GM23338 (cell line): ENCODE data around the gene PRLHR. TPM values are rescaled to one million over a fixed set of nuclear protein-coding genes. Genes with fewer than 3 reads are reported as not detected.

Experiments
- ATAC-seq: fragments of 200-7000 bp; cut with Tn5 transposase; 3 replicates; pipeline ENCODE4 v1.9.1; 2020
- DNase-seq: peaks from one replicate; pipeline ENCODE4 v3.0.0-alpha.2; 2015; ENCODE audit warnings: low spot score
- H2AFZ ChIP-seq: fragments of 200-600 bp; sonication (generic); 2 replicates; pipeline ENCODE4 v1.8.0; 2016; ENCODE audit warnings: antibody characterized with exemption, mild to moderate bottlenecking, moderate library complexity
- H3F3A ChIP-seq: fragments of 200-600 bp; sonication (generic); replicated peaks from 2 replicates; pipeline ENCODE4 v1.8.0; 2017; ENCODE audit warnings: antibody characterized with exemption, mixed run types, low read depth
- H3K27ac ChIP-seq: fragments of 200-600 bp; sonication (generic); 2 replicates; pipeline ENCODE4 v1.6.1; 2016; ENCODE audit warnings: low read depth
- H3K27me3 ChIP-seq: fragments of 200-600 bp; sonication (generic); 2 replicates; pipeline ENCODE4 v1.8.0; 2016; ENCODE audit warnings: mild to moderate bottlenecking, mixed run types, moderate library complexity; ENCODE audit not compliant: insufficient read depth
- H3K36me3 ChIP-seq: fragments of 200-600 bp; sonication (generic); 2 replicates; pipeline ENCODE4 v1.8.0; 2016; ENCODE audit warnings: mild to moderate bottlenecking; ENCODE audit not compliant: insufficient read depth
- H3K4me1 ChIP-seq: fragments of 200-600 bp; sonication (generic); 2 replicates; pipeline ENCODE4 v1.8.0; 2016; ENCODE audit warnings: mild to moderate bottlenecking, moderate library complexity; ENCODE audit not compliant: insufficient read depth
- H3K4me2 ChIP-seq: fragments of 200-600 bp; sonication (generic); 2 replicates; pipeline ENCODE4 v1.7.1; 2017; ENCODE audit warnings: mixed run types
- H3K4me3 ChIP-seq: fragments of 200-600 bp; sonication (generic); 2 replicates; pipeline ENCODE4 v1.6.1; 2016; ENCODE audit warnings: mixed run types
- H3K79me2 ChIP-seq: fragments of 200-600 bp; sonication (generic); replicated peaks from 2 replicates; pipeline ENCODE4 v1.8.0; 2017; ENCODE audit warnings: mild to moderate bottlenecking; ENCODE audit not compliant: insufficient read depth
- H3K9me2 ChIP-seq: fragments of 200-600 bp; sonication (generic); 2 replicates; pipeline ENCODE4 v1.8.0; 2017; ENCODE audit not compliant: insufficient read depth
- H4K20me1 ChIP-seq: fragments of 200-600 bp; sonication (generic); replicated peaks from 2 replicates; pipeline ENCODE4 v1.8.0; 2017; ENCODE audit warnings: mild to moderate bottlenecking; ENCODE audit not compliant: insufficient read depth
- H3K27ac Mint-ChIP-seq: 2 replicates; pipeline ENCODE4 v1.8.0; 2020; ENCODE audit warnings: inconsistent platforms, mild to moderate bottlenecking, moderate library complexity, mixed read lengths
- H3K27me3 Mint-ChIP-seq: 3 replicates; pipeline ENCODE4 v1.8.0; 2022; ENCODE audit warnings: low read depth, mild to moderate bottlenecking, moderate library complexity, mixed read lengths, inconsistent platforms; ENCODE audit not compliant: insufficient read depth, poor library complexity
- H3K36me3 Mint-ChIP-seq: 3 replicates; pipeline ENCODE4 v1.8.0; 2021; ENCODE audit warnings: low read depth, mild to moderate bottlenecking, inconsistent platforms, moderate library complexity, mixed read lengths
- H3K4me1 Mint-ChIP-seq: 3 replicates; pipeline ENCODE4 v1.8.0; 2020; ENCODE audit warnings: mild to moderate bottlenecking, inconsistent platforms, mixed read lengths
- H3K4me3 Mint-ChIP-seq: 3 replicates; pipeline ENCODE4 v1.8.0; 2021; ENCODE audit warnings: moderate library complexity, mild to moderate bottlenecking, inconsistent platforms, mixed read lengths
- H3K9me3 Mint-ChIP-seq: 3 replicates; pipeline ENCODE4 v1.8.0; 2020; ENCODE audit warnings: moderate library complexity, mild to moderate bottlenecking, inconsistent platforms, mixed read lengths
- CREB1 ChIP-seq: fragments of 250-450 bp; sonication (Bioruptor Pico); IDR thresholded peaks from 2 replicates; pipeline ENCODE4 v1.5.0; 2020; ENCODE audit warnings: low read depth, mild to moderate bottlenecking, moderate library complexity
- EZH2 ChIP-seq: fragments of 200-600 bp; sonication (generic); IDR thresholded peaks from one replicate; pipeline ENCODE4 v1.8.0; 2017; ENCODE audit warnings: antibody characterized with exemption, mild to moderate bottlenecking, low read depth; ENCODE audit not compliant: unreplicated experiment
- EZH2phosphoT487 ChIP-seq: fragments of 200-600 bp; sonication (generic); IDR thresholded peaks from one replicate; pipeline ENCODE4 v1.8.1; 2018; ENCODE audit warnings: antibody characterized with exemption; ENCODE audit not compliant: unreplicated experiment
- JUNB ChIP-seq: IDR thresholded peaks from one replicate; pipeline ENCODE4 v1.6.1; 2016; ENCODE audit warnings: antibody characterized with exemption; ENCODE audit not compliant: unreplicated experiment
- NANOG ChIP-seq: IDR thresholded peaks from 2 replicates; pipeline ENCODE4 v1.6.1; 2016; ENCODE audit warnings: antibody characterized with exemption, borderline replicate concordance
- POLR2AphosphoS5 ChIP-seq: IDR thresholded peaks from 2 replicates; pipeline ENCODE4 v1.6.1; 2016; ENCODE audit warnings: antibody characterized with exemption, low read depth
- STAT1 ChIP-seq: IDR thresholded peaks from one replicate; pipeline ENCODE4 v1.6.1; 2016; ENCODE audit warnings: antibody characterized with exemption; ENCODE audit not compliant: unreplicated experiment
- ZNF114 ChIP-seq: fragments of 250-450 bp; sonication (Bioruptor Pico); IDR thresholded peaks from 2 replicates; pipeline ENCODE4 v1.5.0; 2020; ENCODE audit warnings: mild to moderate bottlenecking, moderate library complexity
- ZNF331 ChIP-seq: fragments of 250-450 bp; sonication (Bioruptor Pico); IDR thresholded peaks from 2 replicates; pipeline ENCODE4 v1.5.0; 2020; ENCODE audit warnings: low read depth, mild to moderate bottlenecking, moderate library complexity
- polyA plus RNA-seq: library from polyadenylated mRNA; unstranded; fragments of >200 nt; fragmentation: Nextera tagmentation; extraction: Ambion mirVana; gene quantifications from 2 replicates; pipeline ENCODE4 v1.2.1, GENCODE V29; 2016
- total RNA-seq: library from RNA; depleted of rRNA; stranded (reverse); fragments of >200 nt; shearing (Covaris generic); gene quantifications from 2 replicates; pipeline ENCODE4 v1.2.3, GENCODE V29; 2014
- TF ChIP-seq, protein P1 (sequence below): IDR thresholded peaks from 2 replicates; pipeline ENCODE4 v1.6.1; 2016; ENCODE audit warnings: antibody characterized with exemption
- TF ChIP-seq, protein P2 (sequence below): fragments of 250-450 bp; sonication (Bioruptor Pico); IDR thresholded peaks from 2 replicates; pipeline ENCODE4 v1.5.0; 2020; ENCODE audit warnings: mild to moderate bottlenecking, moderate library complexity
- TF ChIP-seq, protein P3 (sequence below), 2 experiments: fragments of 200-600 bp in 1 of 2; sonication (generic) in 1 of 2; conservative IDR thresholded peaks; 2 replicates each; pipeline versions ENCODE4 v1.5.1 to v1.6.1; 2016 to 2017; ENCODE audit warnings: antibody characterized with exemption in 2 of 2, low read depth in 2 of 2, mild to moderate bottlenecking in 2 of 2, moderate library complexity in 1 of 2
- TF ChIP-seq, protein P4 (sequence below): IDR thresholded peaks from one replicate; pipeline ENCODE4 v1.6.1; 2018; ENCODE audit warnings: antibody characterized with exemption; ENCODE audit not compliant: unreplicated experiment

PRLHR gene
- total and polyA plus RNA-seq, 2 experiments from 2014 or later: 0.24 TPM; not detected in 1

DNA sequence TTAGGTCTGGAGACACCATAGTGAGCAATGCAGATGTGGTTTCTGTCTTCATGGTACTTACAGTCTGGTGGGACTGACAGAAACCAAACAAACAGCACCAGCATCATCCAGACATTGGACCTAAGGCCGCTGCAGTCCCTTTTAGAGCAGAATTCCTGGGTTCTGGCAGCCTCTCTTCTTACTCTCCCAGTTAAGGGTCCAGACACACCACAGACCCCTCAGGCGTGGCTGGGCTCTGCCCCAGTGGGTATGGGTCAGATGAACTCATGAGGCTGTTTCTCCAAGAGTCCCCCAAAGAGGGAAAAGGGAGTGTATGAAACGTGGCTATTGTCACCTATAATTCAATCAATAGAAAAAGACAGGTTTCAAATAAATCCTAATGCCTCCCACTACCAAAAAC lies 31.3 kb downstream of the PRLHR start:
- H3K27me3 ChIP-seq: no peaks in the 10 kb centered on the region
- H3F3A ChIP-seq: no peaks in the 10 kb centered on the region
- Mint-ChIP-seq H3K27ac (no peak overlapping the region), H3K4me1 (peaks cover 17% of the 10 kb centered on the region), H3K9me3 (peaks cover 19% of the 10 kb centered on the region; the same call in 2 of the 3 replicates), H3K27me3 (peaks cover 18% of the 10 kb centered on the region), H3K36me3 (peaks cover 11% of the 10 kb centered on the region; the same call in 2 of the 3 replicates), H3K4me3 (no peak overlapping the region)
- ATAC-seq (no peak), DNase-seq (no peak)
- H3K27ac ChIP-seq: no peak overlapping the region
- no peak overlapping the region for H3K4me3 ChIP-seq
- H3K9me2 ChIP-seq: 0 out of 2 replicates have a peak, but pooled peaks cover 3% of the 10 kb centered on the region
- H2AFZ ChIP-seq: no peak overlapping the region
- H3K36me3 ChIP-seq: no peaks in the 10 kb centered on the region; the same call in 1 of the 2 replicates
- no peaks in the 10 kb centered on the region for H3K79me2 ChIP-seq
- peaks cover 11% of the 10 kb centered on the region for H3K4me1 ChIP-seq
- H4K20me1 ChIP-seq: no peaks in the 10 kb centered on the region
- TF ChIP-seq ZNF331 (CRISPR knock-in tag): no peak
- no peak for TF ChIP-seq POLR2AphosphoS5
- TF ChIP-seq NANOG: no peak
- TF ChIP-seq, protein P1, sequence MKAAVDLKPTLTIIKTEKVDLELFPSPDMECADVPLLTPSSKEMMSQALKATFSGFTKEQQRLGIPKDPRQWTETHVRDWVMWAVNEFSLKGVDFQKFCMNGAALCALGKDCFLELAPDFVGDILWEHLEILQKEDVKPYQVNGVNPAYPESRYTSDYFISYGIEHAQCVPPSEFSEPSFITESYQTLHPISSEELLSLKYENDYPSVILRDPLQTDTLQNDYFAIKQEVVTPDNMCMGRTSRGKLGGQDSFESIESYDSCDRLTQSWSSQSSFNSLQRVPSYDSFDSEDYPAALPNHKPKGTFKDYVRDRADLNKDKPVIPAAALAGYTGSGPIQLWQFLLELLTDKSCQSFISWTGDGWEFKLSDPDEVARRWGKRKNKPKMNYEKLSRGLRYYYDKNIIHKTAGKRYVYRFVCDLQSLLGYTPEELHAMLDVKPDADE: no peak
- TF ChIP-seq ZNF114 (CRISPR knock-in tag): no peak
- no peak for TF ChIP-seq EZH2phosphoT487
- TF ChIP-seq EZH2: no peak
- TF ChIP-seq, protein P2, sequence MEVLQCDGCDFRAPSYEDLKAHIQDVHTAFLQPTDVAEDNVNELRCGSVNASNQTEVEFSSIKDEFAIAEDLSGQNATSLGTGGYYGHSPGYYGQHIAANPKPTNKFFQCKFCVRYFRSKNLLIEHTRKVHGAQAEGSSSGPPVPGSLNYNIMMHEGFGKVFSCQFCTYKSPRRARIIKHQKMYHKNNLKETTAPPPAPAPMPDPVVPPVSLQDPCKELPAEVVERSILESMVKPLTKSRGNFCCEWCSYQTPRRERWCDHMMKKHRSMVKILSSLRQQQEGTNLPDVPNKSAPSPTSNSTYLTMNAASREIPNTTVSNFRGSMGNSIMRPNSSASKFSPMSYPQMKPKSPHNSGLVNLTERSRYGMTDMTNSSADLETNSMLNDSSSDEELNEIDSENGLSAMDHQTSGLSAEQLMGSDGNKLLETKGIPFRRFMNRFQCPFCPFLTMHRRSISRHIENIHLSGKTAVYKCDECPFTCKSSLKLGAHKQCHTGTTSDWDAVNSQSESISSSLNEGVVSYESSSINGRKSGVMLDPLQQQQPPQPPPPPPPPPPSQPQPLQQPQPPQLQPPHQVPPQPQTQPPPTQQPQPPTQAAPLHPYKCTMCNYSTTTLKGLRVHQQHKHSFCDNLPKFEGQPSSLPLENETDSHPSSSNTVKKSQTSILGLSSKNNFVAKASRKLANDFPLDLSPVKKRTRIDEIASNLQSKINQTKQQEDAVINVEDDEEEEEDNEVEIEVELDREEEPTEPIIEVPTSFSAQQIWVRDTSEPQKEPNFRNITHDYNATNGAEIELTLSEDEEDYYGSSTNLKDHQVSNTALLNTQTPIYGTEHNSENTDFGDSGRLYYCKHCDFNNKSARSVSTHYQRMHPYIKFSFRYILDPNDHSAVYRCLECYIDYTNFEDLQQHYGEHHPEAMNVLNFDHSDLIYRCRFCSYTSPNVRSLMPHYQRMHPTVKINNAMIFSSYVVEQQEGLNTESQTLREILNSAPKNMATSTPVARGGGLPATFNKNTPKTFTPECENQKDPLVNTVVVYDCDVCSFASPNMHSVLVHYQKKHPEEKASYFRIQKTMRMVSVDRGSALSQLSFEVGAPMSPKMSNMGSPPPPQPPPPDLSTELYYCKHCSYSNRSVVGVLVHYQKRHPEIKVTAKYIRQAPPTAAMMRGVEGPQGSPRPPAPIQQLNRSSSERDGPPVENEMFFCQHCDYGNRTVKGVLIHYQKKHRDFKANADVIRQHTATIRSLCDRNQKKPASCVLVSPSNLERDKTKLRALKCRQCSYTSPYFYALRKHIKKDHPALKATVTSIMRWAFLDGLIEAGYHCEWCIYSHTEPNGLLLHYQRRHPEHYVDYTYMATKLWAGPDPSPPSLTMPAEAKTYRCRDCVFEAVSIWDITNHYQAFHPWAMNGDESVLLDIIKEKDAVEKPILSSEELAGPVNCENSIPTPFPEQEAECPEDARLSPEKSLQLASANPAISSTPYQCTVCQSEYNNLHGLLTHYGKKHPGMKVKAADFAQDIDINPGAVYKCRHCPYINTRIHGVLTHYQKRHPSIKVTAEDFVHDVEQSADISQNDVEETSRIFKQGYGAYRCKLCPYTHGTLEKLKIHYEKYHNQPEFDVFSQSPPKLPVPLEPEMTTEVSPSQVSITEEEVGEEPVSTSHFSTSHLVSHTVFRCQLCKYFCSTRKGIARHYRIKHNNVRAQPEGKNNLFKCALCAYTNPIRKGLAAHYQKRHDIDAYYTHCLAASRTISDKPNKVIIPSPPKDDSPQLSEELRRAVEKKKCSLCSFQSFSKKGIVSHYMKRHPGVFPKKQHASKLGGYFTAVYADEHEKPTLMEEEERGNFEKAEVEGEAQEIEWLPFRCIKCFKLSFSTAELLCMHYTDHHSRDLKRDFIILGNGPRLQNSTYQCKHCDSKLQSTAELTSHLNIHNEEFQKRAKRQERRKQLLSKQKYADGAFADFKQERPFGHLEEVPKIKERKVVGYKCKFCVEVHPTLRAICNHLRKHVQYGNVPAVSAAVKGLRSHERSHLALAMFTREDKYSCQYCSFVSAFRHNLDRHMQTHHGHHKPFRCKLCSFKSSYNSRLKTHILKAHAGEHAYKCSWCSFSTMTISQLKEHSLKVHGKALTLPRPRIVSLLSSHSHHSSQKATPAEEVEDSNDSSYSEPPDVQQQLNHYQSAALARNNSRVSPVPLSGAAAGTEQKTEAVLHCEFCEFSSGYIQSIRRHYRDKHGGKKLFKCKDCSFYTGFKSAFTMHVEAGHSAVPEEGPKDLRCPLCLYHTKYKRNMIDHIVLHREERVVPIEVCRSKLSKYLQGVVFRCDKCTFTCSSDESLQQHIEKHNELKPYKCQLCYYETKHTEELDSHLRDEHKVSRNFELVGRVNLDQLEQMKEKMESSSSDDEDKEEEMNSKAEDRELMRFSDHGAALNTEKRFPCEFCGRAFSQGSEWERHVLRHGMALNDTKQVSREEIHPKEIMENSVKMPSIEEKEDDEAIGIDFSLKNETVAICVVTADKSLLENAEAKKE (CRISPR knock-in tag): no peak
- TF ChIP-seq, protein P3, sequence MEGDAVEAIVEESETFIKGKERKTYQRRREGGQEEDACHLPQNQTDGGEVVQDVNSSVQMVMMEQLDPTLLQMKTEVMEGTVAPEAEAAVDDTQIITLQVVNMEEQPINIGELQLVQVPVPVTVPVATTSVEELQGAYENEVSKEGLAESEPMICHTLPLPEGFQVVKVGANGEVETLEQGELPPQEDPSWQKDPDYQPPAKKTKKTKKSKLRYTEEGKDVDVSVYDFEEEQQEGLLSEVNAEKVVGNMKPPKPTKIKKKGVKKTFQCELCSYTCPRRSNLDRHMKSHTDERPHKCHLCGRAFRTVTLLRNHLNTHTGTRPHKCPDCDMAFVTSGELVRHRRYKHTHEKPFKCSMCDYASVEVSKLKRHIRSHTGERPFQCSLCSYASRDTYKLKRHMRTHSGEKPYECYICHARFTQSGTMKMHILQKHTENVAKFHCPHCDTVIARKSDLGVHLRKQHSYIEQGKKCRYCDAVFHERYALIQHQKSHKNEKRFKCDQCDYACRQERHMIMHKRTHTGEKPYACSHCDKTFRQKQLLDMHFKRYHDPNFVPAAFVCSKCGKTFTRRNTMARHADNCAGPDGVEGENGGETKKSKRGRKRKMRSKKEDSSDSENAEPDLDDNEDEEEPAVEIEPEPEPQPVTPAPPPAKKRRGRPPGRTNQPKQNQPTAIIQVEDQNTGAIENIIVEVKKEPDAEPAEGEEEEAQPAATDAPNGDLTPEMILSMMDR (conservative IDR thresholded peaks at IDR 0.05; ENCODE audit: low read depth in 2 of 2): no peak
- TF ChIP-seq, protein P4, sequence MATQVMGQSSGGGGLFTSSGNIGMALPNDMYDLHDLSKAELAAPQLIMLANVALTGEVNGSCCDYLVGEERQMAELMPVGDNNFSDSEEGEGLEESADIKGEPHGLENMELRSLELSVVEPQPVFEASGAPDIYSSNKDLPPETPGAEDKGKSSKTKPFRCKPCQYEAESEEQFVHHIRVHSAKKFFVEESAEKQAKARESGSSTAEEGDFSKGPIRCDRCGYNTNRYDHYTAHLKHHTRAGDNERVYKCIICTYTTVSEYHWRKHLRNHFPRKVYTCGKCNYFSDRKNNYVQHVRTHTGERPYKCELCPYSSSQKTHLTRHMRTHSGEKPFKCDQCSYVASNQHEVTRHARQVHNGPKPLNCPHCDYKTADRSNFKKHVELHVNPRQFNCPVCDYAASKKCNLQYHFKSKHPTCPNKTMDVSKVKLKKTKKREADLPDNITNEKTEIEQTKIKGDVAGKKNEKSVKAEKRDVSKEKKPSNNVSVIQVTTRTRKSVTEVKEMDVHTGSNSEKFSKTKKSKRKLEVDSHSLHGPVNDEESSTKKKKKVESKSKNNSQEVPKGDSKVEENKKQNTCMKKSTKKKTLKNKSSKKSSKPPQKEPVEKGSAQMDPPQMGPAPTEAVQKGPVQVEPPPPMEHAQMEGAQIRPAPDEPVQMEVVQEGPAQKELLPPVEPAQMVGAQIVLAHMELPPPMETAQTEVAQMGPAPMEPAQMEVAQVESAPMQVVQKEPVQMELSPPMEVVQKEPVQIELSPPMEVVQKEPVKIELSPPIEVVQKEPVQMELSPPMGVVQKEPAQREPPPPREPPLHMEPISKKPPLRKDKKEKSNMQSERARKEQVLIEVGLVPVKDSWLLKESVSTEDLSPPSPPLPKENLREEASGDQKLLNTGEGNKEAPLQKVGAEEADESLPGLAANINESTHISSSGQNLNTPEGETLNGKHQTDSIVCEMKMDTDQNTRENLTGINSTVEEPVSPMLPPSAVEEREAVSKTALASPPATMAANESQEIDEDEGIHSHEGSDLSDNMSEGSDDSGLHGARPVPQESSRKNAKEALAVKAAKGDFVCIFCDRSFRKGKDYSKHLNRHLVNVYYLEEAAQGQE: no peak
- no peak for TF ChIP-seq STAT1
- TF ChIP-seq CREB1 (CRISPR knock-in tag): no peak
- TF ChIP-seq JUNB: no peak
- no peak overlapping the region for H3K4me2 ChIP-seq
